Measurements from ENCODE around the gene SMARCE1. TPM values are rescaled to one million over a fixed set of nuclear protein-coding genes. Genes with fewer than 3 reads are reported as not detected.

SMARCE1 gene
- total and polyA plus RNA-seq, 9 of the 15 experiments (the other 6 are each of a cell fraction or from before 2014, with no cell fraction given): 64.1 to 142 (median 114) TPM

DNA sequence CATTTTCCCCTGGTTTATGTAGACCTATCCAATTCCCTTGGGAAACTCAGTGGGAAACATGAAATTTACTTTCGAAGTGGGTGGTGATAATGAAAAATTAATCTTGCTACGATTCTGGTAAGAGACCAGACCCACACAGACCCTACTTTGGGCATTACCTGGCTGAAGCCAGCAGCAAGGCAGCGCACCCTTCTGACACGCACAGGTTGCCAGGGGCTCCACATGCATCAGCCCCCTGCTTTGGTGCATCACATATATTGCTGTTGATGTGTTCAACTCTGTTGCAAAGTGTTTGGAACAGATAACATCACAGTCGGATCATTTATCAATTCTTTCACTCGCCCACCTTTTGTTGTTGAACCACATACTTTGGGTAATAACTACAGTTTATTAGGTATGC is 26.6 kb downstream of the SMARCE1 start:
- Histone ChIP-seq H3K9ac (ENCODE audit: insufficient read depth in 1 of 2, low read depth in 2 of 2, low read length in 2 of 2) (no peak overlapping the region), H3K4me2 (ENCODE audit: insufficient read depth, low read length) (no peak overlapping the region), H4K20me1 (replicated peaks; ENCODE audit: control insufficient read depth, insufficient read depth, low read length) (no peaks in the 10 kb centered on the region), H3K27me3 (ENCODE audit: control insufficient read depth in 2 of 2, insufficient read depth in 2 of 2, low read length in 2 of 2) (peaks cover 17 to 37% of the 10 kb centered on the region in 2 experiments), H2AFZ (ENCODE audit: low read depth, low read length) (no peak overlapping the region), H3K4me1 (replicated peaks in 1 of 2; ENCODE audit: control insufficient read depth in 2 of 2, insufficient read depth in 2 of 2, low read length in 2 of 2) (no peaks in the 10 kb centered on the region), H3K27ac (ENCODE audit: extremely low read depth, low read depth, low read length) (no peak overlapping the region), H3K9me1 (ENCODE audit: control insufficient read depth, insufficient read depth, low read length) (no peaks in the 10 kb centered on the region), H3K4me3 (no peak overlapping the region), H3K36me3 (ENCODE audit: control insufficient read depth, insufficient read depth, low read length) (no peaks in the 10 kb centered on the region), H3K9me3 (replicated peaks; ENCODE audit: control insufficient read depth, insufficient read depth, low read depth, low read length) (no peaks in the 10 kb centered on the region), H3K79me2 (ENCODE audit: control insufficient read depth, insufficient read depth, low read length) (no peaks in the 10 kb centered on the region)
- 3% methylated on average over 6 of the region's 6 CpGs for WGBS (ENCODE audit: insufficient coverage, low coverage, missing lambda C conversion rate)
- intact Hi-C loops (cut with micrococcal nuclease): loop anchor here (2.0 kb wide), 1 partner anchor 170 kb away; no protein-coding TSS in a partner anchor
- no TSS peak for BruUV-seq (replicated peaks)
- ChIA-PET CTCF (ENCODE audit: low intra/inter-chr PET ratio) (interaction anchor here (0.9 kb wide), 1 partner anchor 1026 kb away, joined by 5 read pairs; no protein-coding TSS in a partner anchor), POLR2A (interaction anchor here (1.0 kb wide), 1 partner anchor 276 kb away, joined by 5 read pairs; no protein-coding TSS in a partner anchor)
- FAIRE-seq: no peak
- TF ChIP-seq NFXL1 (CRISPR knock-in tag; IDR thresholded peaks at IDR 0.05) (no peak), SAP30 (IDR thresholded peaks at IDR 0.05; ENCODE audit: borderline replicate concordance, insufficient read depth, low read depth, low read length, poor library complexity, severe bottlenecking) (no peak)
- no peak for ATAC-seq
- in situ Hi-C loops (cut with MboI): loop anchor here (25.0 kb wide), 1 partner anchor 1041 kb away; no protein-coding TSS in a partner anchor
- no peak for DNase-seq (ENCODE audit: extremely low read depth in 1 of 4, low spot score in 3 of 4)

DNA sequence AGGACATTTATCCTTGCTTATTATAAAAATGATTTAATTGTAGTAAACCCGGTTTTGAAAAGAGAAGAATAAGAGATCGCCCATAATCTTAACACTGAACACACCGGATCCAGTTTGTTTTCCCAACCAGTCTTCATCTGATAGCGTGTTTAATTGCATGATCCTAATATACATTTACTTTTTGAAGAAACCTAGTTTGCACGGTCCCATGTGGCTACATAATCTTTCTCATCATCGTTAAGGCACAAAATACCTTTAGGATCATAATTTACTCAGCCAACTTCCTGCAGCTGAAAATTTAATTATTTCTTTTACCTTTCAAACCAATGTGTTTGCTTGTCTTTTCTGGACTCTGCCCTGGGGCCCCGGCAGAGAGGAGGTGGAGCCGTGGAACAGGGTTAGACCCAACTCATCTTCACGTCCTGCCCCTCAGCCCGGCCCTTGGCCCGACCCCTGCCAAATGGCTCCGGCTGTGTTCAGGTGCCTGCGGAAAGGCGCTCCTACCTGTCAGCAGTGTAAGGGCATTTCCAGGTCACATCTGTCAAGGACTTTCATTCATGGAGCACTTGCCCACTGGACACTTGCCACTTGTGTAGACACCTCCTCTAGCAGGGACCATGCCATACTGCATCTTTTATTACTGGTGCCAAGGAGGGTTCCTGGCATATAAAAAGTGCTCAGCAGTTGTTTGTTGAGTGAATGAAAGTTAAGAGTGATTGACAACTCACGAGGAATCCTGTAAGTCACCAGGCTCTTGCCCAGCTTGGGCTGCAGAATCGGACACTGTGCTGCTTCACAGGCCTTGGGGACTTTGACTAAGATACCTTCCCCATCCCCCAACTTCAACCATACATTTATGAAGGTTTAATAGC is 28.6 kb downstream of the SMARCE1 start:
- Histone ChIP-seq H3K27ac (ENCODE audit: extremely low read depth, low read depth, low read length) (no peak overlapping the region), H3K4me2 (ENCODE audit: insufficient read depth, low read length) (no peak overlapping the region), H3K9me1 (ENCODE audit: control insufficient read depth, insufficient read depth, low read length) (no peaks in the 10 kb centered on the region), H2AFZ (ENCODE audit: low read depth, low read length) (no peak overlapping the region), H3K4me1 (replicated peaks in 1 of 2; ENCODE audit: control insufficient read depth in 2 of 2, insufficient read depth in 2 of 2, low read length in 2 of 2) (no peaks in the 10 kb centered on the region), H3K9ac (ENCODE audit: insufficient read depth in 1 of 2, low read depth in 2 of 2, low read length in 2 of 2) (no peak overlapping the region), H3K9me3 (replicated peaks; ENCODE audit: control insufficient read depth, insufficient read depth, low read depth, low read length) (no peaks in the 10 kb centered on the region), H3K27me3 (ENCODE audit: control insufficient read depth in 2 of 2, insufficient read depth in 2 of 2, low read length in 2 of 2) (peaks cover 19 to 50% of the 10 kb centered on the region in 2 experiments), H3K4me3 (no peak overlapping the region), H3K79me2 (ENCODE audit: control insufficient read depth, insufficient read depth, low read length) (no peaks in the 10 kb centered on the region), H3K36me3 (ENCODE audit: control insufficient read depth, insufficient read depth, low read length) (no peaks in the 10 kb centered on the region), H4K20me1 (replicated peaks; ENCODE audit: control insufficient read depth, insufficient read depth, low read length) (no peaks in the 10 kb centered on the region)
- ChIA-PET POLR2A (interaction anchor here (0.7 to 1.3 kb wide), 4 partner anchors 10 to 29 kb away, joined by 3 to 4 read pairs (median 4); no protein-coding TSS in a partner anchor), CTCF (ENCODE audit: low intra/inter-chr PET ratio) (interaction anchor here (0.9 to 1.6 kb wide), 4 partner anchors 173 to 290 kb away, joined by 3 to 10 read pairs (median 6); no protein-coding TSS in a partner anchor)
- no TSS peak for BruUV-seq (replicated peaks)
- no peak for DNase-seq (ENCODE audit: extremely low read depth in 1 of 4, low spot score in 3 of 4)
- no peak for ATAC-seq
- 11% methylated on average over 16 of the region's 16 CpGs for WGBS (ENCODE audit: insufficient coverage, low coverage, missing lambda C conversion rate)
- in situ Hi-C loops (cut with MboI): loop anchor here (5.0 to 25.0 kb wide), 2 partner anchors 173 to 1043 kb away; no protein-coding TSS in a partner anchor
- intact Hi-C loops (cut with micrococcal nuclease): loop anchor here (5.0 to 10.0 kb wide), 2 partner anchors 286 to 1043 kb away; no protein-coding TSS in a partner anchor
- FAIRE-seq: no peak
- TF ChIP-seq FOXM1 (IDR thresholded peaks at IDR 0.05; ENCODE audit: low read depth): no peak
- no peak for TF ChIP-seq FOXM1 (CRISPR knock-in tag; IDR thresholded peaks at IDR 0.05; ENCODE audit: low read depth)
- no peak for TF ChIP-seq ETS2 (tag; IDR thresholded peaks at IDR 0.05; ENCODE audit: borderline replicate concordance, poor library complexity, severe bottlenecking)
- no peak for TF ChIP-seq IRF2 (CRISPR knock-in tag; IDR thresholded peaks at IDR 0.05)
- TF ChIP-seq, protein P1, sequence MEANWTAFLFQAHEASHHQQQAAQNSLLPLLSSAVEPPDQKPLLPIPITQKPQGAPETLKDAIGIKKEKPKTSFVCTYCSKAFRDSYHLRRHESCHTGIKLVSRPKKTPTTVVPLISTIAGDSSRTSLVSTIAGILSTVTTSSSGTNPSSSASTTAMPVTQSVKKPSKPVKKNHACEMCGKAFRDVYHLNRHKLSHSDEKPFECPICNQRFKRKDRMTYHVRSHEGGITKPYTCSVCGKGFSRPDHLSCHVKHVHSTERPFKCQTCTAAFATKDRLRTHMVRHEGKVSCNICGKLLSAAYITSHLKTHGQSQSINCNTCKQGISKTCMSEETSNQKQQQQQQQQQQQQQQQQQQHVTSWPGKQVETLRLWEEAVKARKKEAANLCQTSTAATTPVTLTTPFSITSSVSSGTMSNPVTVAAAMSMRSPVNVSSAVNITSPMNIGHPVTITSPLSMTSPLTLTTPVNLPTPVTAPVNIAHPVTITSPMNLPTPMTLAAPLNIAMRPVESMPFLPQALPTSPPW (CRISPR knock-in tag; IDR thresholded peaks at IDR 0.05): no peak
- TF ChIP-seq BMI1 (IDR thresholded peaks at IDR 0.05; ENCODE audit: low read length): no peak
- TF ChIP-seq, protein P2, sequence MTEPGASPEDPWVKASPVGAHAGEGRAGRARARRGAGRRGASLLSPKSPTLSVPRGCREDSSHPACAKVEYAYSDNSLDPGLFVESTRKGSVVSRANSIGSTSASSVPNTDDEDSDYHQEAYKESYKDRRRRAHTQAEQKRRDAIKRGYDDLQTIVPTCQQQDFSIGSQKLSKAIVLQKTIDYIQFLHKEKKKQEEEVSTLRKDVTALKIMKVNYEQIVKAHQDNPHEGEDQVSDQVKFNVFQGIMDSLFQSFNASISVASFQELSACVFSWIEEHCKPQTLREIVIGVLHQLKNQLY (CRISPR knock-in tag; conservative IDR thresholded peaks at IDR 0.05): no peak
- TF ChIP-seq, protein P3, sequence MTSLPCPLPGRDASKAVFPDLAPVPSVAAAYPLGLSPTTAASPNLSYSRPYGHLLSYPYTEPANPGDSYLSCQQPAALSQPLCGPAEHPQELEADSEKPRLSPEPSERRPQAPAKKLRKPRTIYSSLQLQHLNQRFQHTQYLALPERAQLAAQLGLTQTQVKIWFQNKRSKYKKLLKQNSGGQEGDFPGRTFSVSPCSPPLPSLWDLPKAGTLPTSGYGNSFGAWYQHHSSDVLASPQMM (CRISPR knock-in tag; IDR thresholded peaks at IDR 0.05): no peak
